Activated CD4-positive, alpha-beta memory T cell treated with anti-CD3 and anti-CD28 coated beads, Interleukin-2, amount 10 ng/mL, durations not matched to agents 7 days and 5 days (primary cell): ENCODE measurements around the gene KIAA0040. TPM values are rescaled to one million over a fixed set of nuclear protein-coding genes. Genes with fewer than 3 reads are reported as not detected.
"Not testable (repeated sequence)": the region's sequence is repeated elsewhere in the genome, so short reads cannot be mapped to it uniquely, and the experiment has no call there.

Source experiments
- CTCF ChIA-PET: fragments of 350-600 bp; sonication (Branson Sonifier 250); formaldehyde crosslinking; loops from one replicate; lab custom pipeline; 2021; ENCODE audit warnings: antibody characterized with exemption, inconsistent platforms; lab: Charles Lee
- POLR2A ChIA-PET: fragments of 350-600 bp; sonication (Branson Sonifier 250); formaldehyde crosslinking; loops from one replicate; lab custom pipeline; 2021; ENCODE audit warnings: antibody characterized with exemption; lab: Charles Lee
- DNase-seq: peaks from one replicate; pipeline ENCODE4 v3.0.0-alpha.2; 2020
- H3K27ac Mint-ChIP-seq: one replicate; pipeline ENCODE4 v1.8.0; 2021; ENCODE audit warnings: mild to moderate bottlenecking, mixed read lengths
- H3K27me3 Mint-ChIP-seq: one replicate; pipeline ENCODE4 v1.8.0; 2021; ENCODE audit warnings: mixed read lengths
- H3K36me3 Mint-ChIP-seq: one replicate; pipeline ENCODE4 v1.8.0; 2021; ENCODE audit warnings: low read depth, mixed read lengths
- H3K4me1 Mint-ChIP-seq: one replicate; pipeline ENCODE4 v1.8.0; 2021; ENCODE audit warnings: mixed read lengths
- H3K4me3 Mint-ChIP-seq: one replicate; pipeline ENCODE4 v1.8.0; 2021; ENCODE audit warnings: mild to moderate bottlenecking, mixed read lengths
- H3K9me3 Mint-ChIP-seq: one replicate; pipeline ENCODE4 v1.8.0; 2021; ENCODE audit warnings: mixed read lengths
- total RNA-seq, 2 experiments: library from RNA; stranded (reverse); gene quantifications; one replicate each; pipeline ENCODE4 v1.2.3, GENCODE V29; 2021

Gene KIAA0040
- total RNA-seq, 2 experiments from 2014 or later: 79.4 to 80.2 TPM

GRCh38 chr1:175108331-175108820 is 84.2 kb downstream of the KIAA0040 start:
- DNase-seq, POLR2A ChIA-PET, H3K36me3 Mint-ChIP-seq, H3K9me3 Mint-ChIP-seq, H3K27ac Mint-ChIP-seq, H3K4me3 Mint-ChIP-seq, H3K4me1 Mint-ChIP-seq: not testable (repeated sequence)
- CTCF ChIA-PET: interaction anchor here (0.9 kb wide), 1 partner anchor 9 kb away, joined by 4 read pairs; no protein-coding TSS in a partner anchor
- peaks cover 11% of the 10 kb centered on the region for H3K27me3 Mint-ChIP-seq

Other genes with a start within 250 kb of the KIAA0040 start
- 100 to 1,000 TPM; 234 to 254 TPM for gene CACYBP, start 192.8 kb downstream of the KIAA0040 start, total RNA-seq
- 10 to 100 TPM; 34.1 TPM for gene MRPS14, start 169.4 kb downstream of the KIAA0040 start, total RNA-seq
- not detected for gene TNN, start 124.9 kb downstream of the KIAA0040 start, total RNA-seq